ENCODE results near the gene ZNF133. TPM values are rescaled to one million over a fixed set of nuclear protein-coding genes. Genes with fewer than 3 reads are reported as not detected.

Gene ZNF133
- total and polyA plus RNA-seq, 2 of the 13 experiments (the other 11 are each of a cell fraction or from before 2014, with no cell fraction given), result 23.5 to 26.7 TPM

- no peak for TF ChIP-seq ZNF607 (CRISPR knock-in tag; IDR thresholded peaks at IDR 0.05; ENCODE audit: borderline replicate concordance)
- no peak for TF ChIP-seq ZHX1 (CRISPR knock-in tag; IDR thresholded peaks at IDR 0.05; ENCODE audit: low read depth)
- no peak for TF ChIP-seq NFRKB (IDR thresholded peaks at IDR 0.05)
- TF ChIP-seq ZFAT (CRISPR knock-in tag; conservative IDR thresholded peaks at IDR 0.05), result no peak
- no peak for TF ChIP-seq ZNF782 (CRISPR knock-in tag; IDR thresholded peaks at IDR 0.05; ENCODE audit: borderline replicate concordance)
- TF ChIP-seq JARID2 (CRISPR knock-in tag; IDR thresholded peaks at IDR 0.05; ENCODE audit: insufficient replicate concordance), result no peak
- TF ChIP-seq ZNF549 (CRISPR knock-in tag; IDR thresholded peaks at IDR 0.05), result no peak
- no peak for TF ChIP-seq PITX1 (CRISPR knock-in tag; IDR thresholded peaks at IDR 0.05)
- TF ChIP-seq ZNF558 (CRISPR knock-in tag; IDR thresholded peaks at IDR 0.05; ENCODE audit: borderline replicate concordance), result no peak
- TF ChIP-seq KDM3A (CRISPR knock-in tag; IDR thresholded peaks at IDR 0.05; ENCODE audit: low read depth), result peak; percentile 51; the same call in 1 of the 2 replicates
- TF ChIP-seq ATF7 (IDR thresholded peaks at IDR 0.05), result no peak
- TF ChIP-seq ATF7 (CRISPR knock-in tag; IDR thresholded peaks at IDR 0.05), result no peak
- no peak for TF ChIP-seq ZNF564 (CRISPR knock-in tag; IDR thresholded peaks at IDR 0.05)
- TF ChIP-seq NONO (IDR thresholded peaks at IDR 0.05), result no peak
- TF ChIP-seq NONO (CRISPR knock-in tag; conservative IDR thresholded peaks at IDR 0.05), result no peak
- TF ChIP-seq CTCF (CRISPR knock-in tag; IDR thresholded peaks at IDR 0.05), result peak; percentile 98
- TF ChIP-seq TBX3 (IDR thresholded peaks at IDR 0.05; ENCODE audit: borderline replicate concordance), result no peak
- no peak for TF ChIP-seq RFX1 (IDR thresholded peaks at IDR 0.05)
- no peak for TF ChIP-seq SRSF9 (IDR thresholded peaks at IDR 0.05; ENCODE audit: borderline replicate concordance, insufficient read depth, low read depth, low read length, poor library complexity, severe bottlenecking)
- TF ChIP-seq PAF1 (CRISPR knock-in tag; IDR thresholded peaks at IDR 0.05), result no peak
- TF ChIP-seq HDAC6 (IDR thresholded peaks at IDR 0.05; ENCODE audit: low read depth, low read length), result no peak
- TF ChIP-seq CREM (IDR thresholded peaks at IDR 0.05), result no peak
- no peak for TF ChIP-seq CREM (CRISPR knock-in tag; IDR thresholded peaks at IDR 0.05)
- no peak for TF ChIP-seq SP1 (IDR thresholded peaks at IDR 0.05)
- TF ChIP-seq SP1 (CRISPR knock-in tag; IDR thresholded peaks at IDR 0.05), result no peak
- peak; percentile 42; the same call in 1 of the 2 replicates for TF ChIP-seq HMG20B (CRISPR knock-in tag; conservative IDR thresholded peaks at IDR 0.05)
- no peak for TF ChIP-seq TFDP1 (CRISPR knock-in tag; IDR thresholded peaks at IDR 0.05; ENCODE audit: borderline replicate concordance)
Observed at GRCh38 chr20:18276821-18277220, 11.5 kb upstream of the ZNF133 start (continued).
